Karpas-422 (cell line): ENCODE measurements around the gene TAF4B. TPM values are rescaled to one million over a fixed set of nuclear protein-coding genes. Genes with fewer than 3 reads are reported as not detected.
A peak's percentile ranks its signal among the peaks of the same experiment; 100 is the strongest.
"Not testable (repeated sequence)": the region's sequence is repeated elsewhere in the genome, so short reads cannot be mapped to it uniquely, and the experiment has no call there.

Experiments used
- DNase-seq: peaks from one replicate; pipeline ENCODE4 v3.0.0-alpha.2; 2015
- H2AFZ ChIP-seq: fragments of 200-600 bp; sonication (generic); 2 replicates; pipeline ENCODE4 v1.6.1; 2014; ENCODE audit warnings: antibody characterized with exemption, low read length, mixed read lengths
- H3K27ac ChIP-seq: fragments of 200-600 bp; sonication (generic); 2 replicates; pipeline ENCODE4 v1.5.1; 2014; ENCODE audit warnings: mild to moderate bottlenecking, low read length, moderate library complexity
- H3K27me3 ChIP-seq: fragments of 200-600 bp; sonication (generic); 2 replicates; pipeline ENCODE4 v1.6.1; 2014; ENCODE audit warnings: low read length, mixed read lengths
- H3K36me3 ChIP-seq: fragments of 200-600 bp; sonication (generic); 2 replicates; pipeline ENCODE4 v1.6.1; 2014; ENCODE audit warnings: low read length, mixed read lengths; ENCODE audit not compliant: insufficient read depth
- H3K4me1 ChIP-seq: fragments of 200-600 bp; sonication (generic); 2 replicates; pipeline ENCODE4 v1.6.1; 2014; ENCODE audit warnings: mild to moderate bottlenecking, low read length, mixed read lengths
- H3K4me2 ChIP-seq: fragments of 200-600 bp; sonication (generic); 2 replicates; pipeline ENCODE4 v1.6.1; 2014; ENCODE audit warnings: low read length, low read depth, mild to moderate bottlenecking; ENCODE audit not compliant: poor library complexity, severe bottlenecking
- H3K4me3 ChIP-seq: fragments of 200-600 bp; sonication (generic); 2 replicates; pipeline ENCODE4 v1.5.1; 2014; ENCODE audit warnings: mild to moderate bottlenecking, antibody characterized with exemption, low read length, mixed read lengths
- H3K79me2 ChIP-seq: fragments of 200-600 bp; sonication (generic); 2 replicates; pipeline ENCODE4 v1.6.1; 2014; ENCODE audit warnings: mild to moderate bottlenecking, low read length, mixed read lengths
- H3K9ac ChIP-seq: fragments of 200-600 bp; sonication (generic); 2 replicates; pipeline ENCODE4 v1.6.0; 2014; ENCODE audit warnings: low read length
- H3K9me2 ChIP-seq: fragments of 200-600 bp; sonication (generic), shearing (Covaris generic); replicated peaks from 2 replicates; pipeline ENCODE4 v1.6.0; 2014; ENCODE audit warnings: mild to moderate bottlenecking, low read length, moderate library complexity; ENCODE audit not compliant: insufficient read depth
- H3K9me3 ChIP-seq: fragments of 300-700, 200-600 bp; sonication (generic); 2 replicates; pipeline ENCODE4 v1.6.1; 2014; ENCODE audit warnings: low read length, mixed read lengths
- H4K20me1 ChIP-seq: fragments of 200-600 bp; sonication (generic); 2 replicates; pipeline ENCODE4 v1.6.1; 2014; ENCODE audit warnings: mild to moderate bottlenecking, antibody characterized with exemption, low read length, low read depth; ENCODE audit not compliant: insufficient read depth
- total RNA-seq: library from RNA; depleted of rRNA; stranded (reverse); fragments of >200 nt; shearing (Covaris generic); gene quantifications from 2 replicates; pipeline ENCODE4 v1.2.3, GENCODE V29; 2014; ENCODE audit warnings: low replicate concordance; rRNA removed

The TAF4B gene
- 66.8 and 71.1 TPM in 2 replicates for total RNA-seq

GRCh38 chr18:26226229-26227050 is at the start of gene TAF4B:
Gene TAF4B (plus strand): TSS chr18:26226445. CDS start chr18:26226934, 489 bp downstream.
- peak within 1 kb of the TSS; percentile 96 for H3K4me3 ChIP-seq
- DNase-seq: peak; percentile 97
- no peaks in the 10 kb centered on the region for H3K9me2 ChIP-seq
- H3K27ac ChIP-seq: peak within 1 kb of the TSS; percentile 83
- peaks cover 39% of the 10 kb centered on the region for H3K4me1 ChIP-seq
- peak within 1 kb of the TSS; percentile 96 for H3K9ac ChIP-seq
- H3K27me3 ChIP-seq: no peaks in the 10 kb centered on the region
- H3K79me2 ChIP-seq: peaks cover 51% of the 10 kb centered on the region
- no peaks in the 10 kb centered on the region; the same call in 1 of the 2 replicates for H3K9me3 ChIP-seq
- H4K20me1 ChIP-seq: peaks cover 25% of the 10 kb centered on the region
- H2AFZ ChIP-seq: peak within 1 kb of the TSS; percentile 60; the same call in 1 of the 2 replicates
- peak within 1 kb of the TSS; percentile 81 for H3K4me2 ChIP-seq
- peaks cover 30% of the 10 kb centered on the region for H3K36me3 ChIP-seq

DNA sequence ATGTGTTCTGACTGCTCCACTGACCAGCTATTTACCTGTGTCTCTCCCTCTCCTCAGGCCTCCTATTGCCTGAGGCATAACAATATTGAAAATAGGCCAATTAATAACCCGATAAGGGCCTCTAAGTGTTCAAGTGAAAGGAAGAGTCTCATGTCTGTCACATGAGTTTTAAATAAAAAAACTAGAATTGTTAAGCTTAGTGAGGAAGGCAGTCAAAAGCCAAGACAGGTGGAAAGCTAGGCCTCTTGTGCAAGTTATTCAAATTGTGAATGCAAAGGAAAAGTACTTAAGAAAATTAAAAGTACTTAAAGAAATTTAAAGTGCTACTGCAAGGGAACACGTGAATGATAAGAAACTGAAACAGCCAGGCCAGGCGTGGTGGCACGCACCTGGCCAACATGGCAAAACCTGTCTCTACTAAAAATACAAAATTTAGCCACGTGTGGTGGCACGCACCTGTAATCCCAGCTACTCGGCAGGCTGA is 44.9 kb upstream of the TAF4B start:
- Histone ChIP-seq H3K79me2 (no peaks in the 10 kb centered on the region), H3K4me3 (peak overlapping the region; percentile 36; the same call in 1 of the 2 replicates), H4K20me1 (no peaks in the 10 kb centered on the region), H3K27me3 (no peaks in the 10 kb centered on the region), H3K4me1 (peaks cover 45% of the 10 kb centered on the region), H3K4me2 (peak overlapping the region; percentile 56), H2AFZ (peak overlapping the region; percentile 73; the same call in 1 of the 2 replicates), H3K27ac (peak overlapping the region; percentile 88), H3K9me2 (no peaks in the 10 kb centered on the region), H3K9me3 (peaks cover 3% of the 10 kb centered on the region; the same call in 1 of the 2 replicates), H3K9ac (peak overlapping the region; percentile 42), H3K36me3 (no peaks in the 10 kb centered on the region)
- peak; percentile 84 for DNase-seq

DNA sequence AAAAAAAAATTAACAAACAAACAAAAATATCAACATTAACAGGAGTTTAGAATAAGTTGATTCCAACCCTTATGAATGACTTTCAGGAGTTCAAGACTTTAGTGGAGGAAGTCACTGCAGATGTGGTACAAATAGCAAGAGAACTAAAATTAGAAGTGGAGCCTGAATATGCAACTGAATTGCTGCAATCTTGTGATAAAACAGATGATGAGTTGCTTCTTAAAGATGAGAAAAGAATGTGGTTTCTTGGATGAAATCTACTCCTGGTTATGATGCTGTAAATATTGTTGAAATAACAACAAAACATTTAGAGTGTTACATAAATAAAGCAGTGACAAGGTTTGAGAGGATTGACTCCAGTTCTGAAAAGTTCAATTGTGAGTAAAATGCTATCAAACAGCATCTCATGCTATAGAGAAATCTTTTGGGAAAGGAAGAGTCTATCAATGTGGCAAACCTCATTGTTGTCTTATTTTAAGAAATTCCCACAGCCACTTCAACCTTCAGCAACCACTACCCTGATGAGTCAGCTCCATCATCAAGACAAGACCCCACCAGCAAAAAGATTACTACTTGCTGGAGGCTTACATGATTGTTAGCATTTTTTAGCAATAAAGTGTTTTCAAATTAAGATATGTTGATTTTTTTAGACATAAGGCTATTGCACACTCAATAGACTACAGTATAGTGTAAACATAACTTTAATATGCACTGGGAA is 42.7 kb upstream of the TAF4B start:
- Histone ChIP-seq H3K4me1 (peaks cover 45% of the 10 kb centered on the region), H3K9me3 (peaks cover 3% of the 10 kb centered on the region; the same call in 1 of the 2 replicates), H3K4me3 (no peak overlapping the region), H3K27ac (peak overlapping the region; percentile 70), H3K9me2 (no peaks in the 10 kb centered on the region), H3K79me2 (no peaks in the 10 kb centered on the region), H3K36me3 (no peaks in the 10 kb centered on the region), H4K20me1 (no peaks in the 10 kb centered on the region), H2AFZ (peak overlapping the region; percentile 81), H3K4me2 (peak overlapping the region; percentile 9), H3K9ac (no peak overlapping the region), H3K27me3 (no peaks in the 10 kb centered on the region)
- DNase-seq: no peak

GRCh38 chr18:26185267-26185666 is 41.0 kb upstream of the TAF4B start:
- Histone ChIP-seq H3K27me3 (no peaks in the 10 kb centered on the region), H3K4me3 (no peak overlapping the region), H3K4me1 (peaks cover 60% of the 10 kb centered on the region), H3K27ac (peak overlapping the region; percentile 34), H3K79me2 (no peaks in the 10 kb centered on the region), H3K36me3 (no peaks in the 10 kb centered on the region), H4K20me1 (no peaks in the 10 kb centered on the region), H2AFZ (peak overlapping the region; percentile 65), H3K9me3 (peaks cover 3% of the 10 kb centered on the region; the same call in 1 of the 2 replicates), H3K4me2 (no peak overlapping the region), H3K9ac (no peak overlapping the region), H3K9me2 (no peaks in the 10 kb centered on the region)
- peak; percentile 50 for DNase-seq

DNA sequence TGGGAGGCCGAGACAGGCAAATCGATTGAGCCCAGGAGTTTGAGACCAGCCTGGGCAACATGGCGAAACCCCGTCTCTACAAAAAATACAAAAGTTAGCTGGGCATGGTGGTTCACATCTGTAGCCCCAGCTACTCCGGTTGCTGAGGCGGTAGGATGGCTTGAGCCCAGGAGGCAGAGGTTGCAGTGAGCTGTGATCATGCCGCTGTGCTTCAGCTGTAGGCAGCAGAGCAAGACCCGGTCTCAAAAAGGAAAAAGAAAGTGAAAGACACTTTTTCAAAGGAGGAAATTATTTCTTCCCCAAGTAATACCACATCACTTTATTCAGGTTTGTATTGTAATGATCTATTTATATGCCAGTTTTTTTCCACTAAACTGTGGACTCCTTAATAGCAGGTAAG is 35.7 kb upstream of the TAF4B start:
- H3K27me3 ChIP-seq: no peaks in the 10 kb centered on the region
- H3K27ac ChIP-seq: peak overlapping the region; percentile 99
- DNase-seq: peak; percentile 94
- peak overlapping the region; percentile 65 for H3K9ac ChIP-seq
- no peaks in the 10 kb centered on the region for H3K36me3 ChIP-seq
- no peaks in the 10 kb centered on the region for H4K20me1 ChIP-seq
- H3K79me2 ChIP-seq: no peaks in the 10 kb centered on the region
- H2AFZ ChIP-seq: peak overlapping the region; percentile 90
- peak overlapping the region; percentile 90 for H3K4me2 ChIP-seq
- peaks cover 43% of the 10 kb centered on the region for H3K4me1 ChIP-seq
- peak overlapping the region; percentile 58 for H3K4me3 ChIP-seq
- no peaks in the 10 kb centered on the region for H3K9me3 ChIP-seq
- no peaks in the 10 kb centered on the region for H3K9me2 ChIP-seq

- no peaks in the 10 kb centered on the region for H3K79me2 ChIP-seq
- no peaks in the 10 kb centered on the region for H3K36me3 ChIP-seq
- peak overlapping the region; percentile 99 for H3K27ac ChIP-seq
- H3K9me2 ChIP-seq: no peaks in the 10 kb centered on the region
- H3K4me3 ChIP-seq: no peak overlapping the region
- no peaks in the 10 kb centered on the region for H4K20me1 ChIP-seq
- no peaks in the 10 kb centered on the region for H3K27me3 ChIP-seq
- DNase-seq: no peak
- H2AFZ ChIP-seq: no peak overlapping the region
- peaks cover 43% of the 10 kb centered on the region for H3K4me1 ChIP-seq
- no peaks in the 10 kb centered on the region for H3K9me3 ChIP-seq
- peak overlapping the region; percentile 90 for H3K4me2 ChIP-seq
- H3K9ac ChIP-seq: no peak overlapping the region
Observed at GRCh38 chr18:26192233-26192632, 34.0 kb upstream of the TAF4B start.

GRCh38 chr18:26196605-26197004 is 29.6 kb upstream of the TAF4B start:
- Histone ChIP-seq H4K20me1 (no peaks in the 10 kb centered on the region), H3K27me3 (no peaks in the 10 kb centered on the region), H3K79me2 (no peaks in the 10 kb centered on the region), H3K4me1 (peaks cover 14% of the 10 kb centered on the region), H3K9me3 (no peaks in the 10 kb centered on the region), H3K27ac (no peak overlapping the region), H3K36me3 (no peaks in the 10 kb centered on the region), H3K4me2 (no peak overlapping the region), H3K4me3 (no peak overlapping the region), H2AFZ (no peak overlapping the region), H3K9me2 (no peaks in the 10 kb centered on the region), H3K9ac (no peak overlapping the region)
- DNase-seq: no peak

DNA sequence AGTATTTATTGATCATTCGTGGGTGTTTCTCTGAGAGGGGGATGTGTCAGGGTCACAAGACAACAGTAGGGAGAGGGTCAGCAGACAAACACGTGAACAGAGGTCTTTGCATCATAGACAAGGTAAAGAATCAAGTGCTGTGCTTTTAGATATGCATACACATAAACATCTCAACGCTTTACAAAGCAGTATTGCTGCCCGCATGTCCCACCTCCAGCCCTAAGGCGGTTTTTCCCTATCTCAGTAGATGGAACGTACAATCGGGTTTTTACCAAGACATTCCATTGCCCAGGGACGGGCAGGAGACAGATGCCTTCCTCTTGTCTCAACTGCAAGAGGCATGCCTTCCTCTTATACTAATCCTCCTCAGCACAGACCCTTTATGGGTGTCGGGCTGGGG is 24.2 kb upstream of the TAF4B start:
- not testable (repeated sequence) for H3K9me3 ChIP-seq, H2AFZ ChIP-seq, H3K4me1 ChIP-seq, H3K4me2 ChIP-seq, H3K9me2 ChIP-seq, H3K27ac ChIP-seq, DNase-seq, H3K9ac ChIP-seq, H4K20me1 ChIP-seq, H3K27me3 ChIP-seq, H3K36me3 ChIP-seq, H3K4me3 ChIP-seq, H3K79me2 ChIP-seq
